HEK293T (cell line): Measurements from ENCODE around the gene TMEM132D.

Experiments used
- CTCF ChIA-PET: fragments of 350-600 bp; formaldehyde crosslinking; extraction: SDS; loops from one replicate; lab custom pipeline; 2021; ENCODE audit warnings: antibody characterized with exemption, inconsistent platforms; lab: Yijun Ruan, JAX
- POLR2A ChIA-PET: fragments of 350-600 bp; formaldehyde crosslinking; extraction: SDS; loops from one replicate; lab custom pipeline; 2020; ENCODE audit warnings: antibody characterized with exemption, inconsistent platforms; lab: Yijun Ruan, JAX
- DNase-seq: peaks from one replicate; pipeline ENCODE4 v3.0.0; 2012; ENCODE audit warnings: mixed read lengths; ENCODE audit errors: extremely low spot score
- ARNT ChIP-seq: fragments of 450-650 bp; IDR thresholded peaks from 2 replicates; pipeline ENCODE4 v1.6.1; 2017; ENCODE audit warnings: mild to moderate bottlenecking
- BHLHE40 ChIP-seq: fragments of 450-650 bp; IDR thresholded peaks from 2 replicates; pipeline ENCODE4 v1.6.1; 2016; ENCODE audit warnings: mild to moderate bottlenecking, moderate library complexity, borderline replicate concordance
- CTBP1 ChIP-seq: fragments of 450-650 bp; IDR thresholded peaks from 2 replicates; pipeline ENCODE4 v1.6.1; 2016; ENCODE audit warnings: borderline replicate concordance
- ELF4 ChIP-seq: fragments of 450-650 bp; IDR thresholded peaks from 2 replicates; pipeline ENCODE4 v1.6.1; 2017; ENCODE audit warnings: antibody characterized with exemption
- FOXA1 ChIP-seq: fragments of 450-650 bp; IDR thresholded peaks from 2 replicates; pipeline ENCODE4 v1.6.1; 2016; ENCODE audit warnings: mild to moderate bottlenecking
- FOXK2 ChIP-seq: fragments of 450-650 bp; IDR thresholded peaks from 2 replicates; pipeline ENCODE4 v1.6.1; 2016; ENCODE audit warnings: mild to moderate bottlenecking
- FOXM1 ChIP-seq: fragments of 450-650 bp; IDR thresholded peaks from 2 replicates; pipeline ENCODE4 v1.6.1; 2017; ENCODE audit warnings: mild to moderate bottlenecking, borderline replicate concordance
- HDGF ChIP-seq: fragments of 450-650 bp; IDR thresholded peaks from 2 replicates; pipeline ENCODE4 v1.6.1; 2017; ENCODE audit warnings: antibody characterized with exemption, borderline replicate concordance
- L3MBTL2 ChIP-seq: fragments of 450-650 bp; conservative IDR thresholded peaks from 2 replicates; pipeline ENCODE4 v1.6.1; 2016; ENCODE audit warnings: mild to moderate bottlenecking
- LEF1 ChIP-seq: fragments of 450-650 bp; IDR thresholded peaks from 2 replicates; pipeline ENCODE4 v1.6.1; 2017; ENCODE audit warnings: mild to moderate bottlenecking, borderline replicate concordance
- NFRKB ChIP-seq: fragments of 450-650 bp; IDR thresholded peaks from 2 replicates; pipeline ENCODE4 v1.6.1; 2016; ENCODE audit warnings: mild to moderate bottlenecking, moderate library complexity
- PKNOX1 ChIP-seq: fragments of 450-650 bp; IDR thresholded peaks from 2 replicates; pipeline ENCODE4 v1.6.1; 2016
- SP1 ChIP-seq: fragments of 450-650 bp; IDR thresholded peaks from 2 replicates; pipeline ENCODE4 v1.6.1; 2017
- SUZ12 ChIP-seq: fragments of 450-650 bp; IDR thresholded peaks from 2 replicates; pipeline ENCODE4 v1.6.1; 2016; ENCODE audit warnings: mild to moderate bottlenecking
- TARDBP ChIP-seq: fragments of 450-650 bp; IDR thresholded peaks from 2 replicates; pipeline ENCODE4 v1.6.1; 2016
- ZNF384 ChIP-seq: fragments of 450-650 bp; IDR thresholded peaks from 2 replicates; pipeline ENCODE4 v1.6.1; 2016

The TMEM132D gene

GRCh38 chr12:129594098-129594497 is 309.7 kb downstream of the TMEM132D start:
- ChIA-PET CTCF (no interaction called here), POLR2A (no interaction called here)
- DNase-seq, result no peak

GRCh38 chr12:129592449-129592848 is 311.4 kb downstream of the TMEM132D start:
- ChIA-PET CTCF (no interaction called here), POLR2A (no interaction called here)
- DNase-seq, result no peak
- TF ChIP-seq SUZ12, result no peak
- no peak for TF ChIP-seq FOXM1
- TF ChIP-seq BHLHE40, result no peak
- TF ChIP-seq HDGF, result no peak
- TF ChIP-seq L3MBTL2, result no peak
- no peak for TF ChIP-seq LEF1
- no peak for TF ChIP-seq FOXA1
- no peak for TF ChIP-seq PKNOX1
- TF ChIP-seq ZNF384, result no peak
- no peak for TF ChIP-seq ELF4
- TF ChIP-seq NFRKB, result no peak
- TF ChIP-seq TARDBP, result no peak
- no peak for TF ChIP-seq ARNT
- no peak for TF ChIP-seq FOXK2
- TF ChIP-seq CTBP1, result no peak
- no peak for TF ChIP-seq SP1

More at GRCh38 chr12:129594098-129594497, 309.7 kb downstream of the TMEM132D start:
- TF ChIP-seq ZNF384 (no peak), HDGF (no peak), SP1 (no peak)

- DNase-seq, result no peak
- POLR2A ChIA-PET, result no interaction called here
- TF ChIP-seq FOXK2 (no peak), TARDBP (no peak)
- CTCF ChIA-PET, result no interaction called here
Observed at GRCh38 chr12:129589503-129589902, 314.3 kb downstream of the TMEM132D start.

- CTCF ChIA-PET, result no interaction called here
Observed at GRCh38 chr12:129588142-129588541, 315.7 kb downstream of the TMEM132D start.

GRCh38 chr12:129585296-129585695 is 318.5 kb downstream of the TMEM132D start:
- ChIA-PET POLR2A (no interaction called here), CTCF (no interaction called here)
- TF ChIP-seq FOXM1 (no peak), HDGF (no peak), BHLHE40 (no peak), FOXK2 (no peak), ZNF384 (no peak)
- DNase-seq, result no peak

More at GRCh38 chr12:129588142-129588541, 315.7 kb downstream of the TMEM132D start:
- TF ChIP-seq TARDBP, result no peak
- TF ChIP-seq SP1, result no peak
- no peak for TF ChIP-seq BHLHE40
- TF ChIP-seq LEF1, result no peak
- no peak for TF ChIP-seq FOXK2
- TF ChIP-seq ZNF384, result no peak
- no peak for TF ChIP-seq L3MBTL2
- no peak for TF ChIP-seq CTBP1
- no peak for TF ChIP-seq ELF4
- TF ChIP-seq FOXM1, result no peak
- no peak for TF ChIP-seq ARNT
- no peak for DNase-seq
- POLR2A ChIA-PET, result no interaction called here

GRCh38 chr12:129579879-129580278 is 323.9 kb downstream of the TMEM132D start:
- DNase-seq, result no peak
- TF ChIP-seq HDGF (no peak), CTBP1 (no peak), ARNT (no peak), SP1 (no peak), FOXK2 (no peak), ZNF384 (no peak), PKNOX1 (no peak), L3MBTL2 (no peak), NFRKB (no peak), TARDBP (no peak), FOXM1 (no peak), LEF1 (no peak)
- POLR2A ChIA-PET, result no interaction called here
- CTCF ChIA-PET, result interaction anchor here (0.6 kb wide), 1 partner anchor 760 kb away, joined by 3 read pairs; no protein-coding TSS in a partner anchor

GRCh38 chr12:129571901-129572494 is 331.8 kb downstream of the TMEM132D start:
- DNase-seq, result no peak
- CTCF ChIA-PET, result no interaction called here

More at GRCh38 chr12:129571901-129572494, 331.8 kb downstream of the TMEM132D start:
- no peak for TF ChIP-seq L3MBTL2
- no peak for TF ChIP-seq BHLHE40
- no peak for TF ChIP-seq HDGF
- TF ChIP-seq SUZ12, result no peak
- TF ChIP-seq FOXM1, result no peak
- TF ChIP-seq ARNT, result no peak
- no peak for TF ChIP-seq PKNOX1
- TF ChIP-seq TARDBP, result no peak
- no peak for TF ChIP-seq CTBP1
- no peak for TF ChIP-seq ELF4
- TF ChIP-seq LEF1, result no peak
- POLR2A ChIA-PET, result no interaction called here
